ENCODE results near the gene CUX1.

GRCh38 chr7:101787864-101788263 is 29.6 kb upstream of the CUX1 start:
- TF ChIP-seq GATA2 (IDR thresholded peaks at IDR 0.05; ENCODE audit: low read depth, low read length) (no peak), GATA3 (IDR thresholded peaks at IDR 0.05; ENCODE audit: low read depth, low read length) (no peak)

Data from SH-SY5Y (cell line).